ENCODE results near the gene IGFALS.
"Not testable (repeated sequence)": the region's sequence is repeated elsewhere in the genome, so short reads cannot be mapped to it uniquely, and the experiment has no call there.

IGFALS gene

DNA sequence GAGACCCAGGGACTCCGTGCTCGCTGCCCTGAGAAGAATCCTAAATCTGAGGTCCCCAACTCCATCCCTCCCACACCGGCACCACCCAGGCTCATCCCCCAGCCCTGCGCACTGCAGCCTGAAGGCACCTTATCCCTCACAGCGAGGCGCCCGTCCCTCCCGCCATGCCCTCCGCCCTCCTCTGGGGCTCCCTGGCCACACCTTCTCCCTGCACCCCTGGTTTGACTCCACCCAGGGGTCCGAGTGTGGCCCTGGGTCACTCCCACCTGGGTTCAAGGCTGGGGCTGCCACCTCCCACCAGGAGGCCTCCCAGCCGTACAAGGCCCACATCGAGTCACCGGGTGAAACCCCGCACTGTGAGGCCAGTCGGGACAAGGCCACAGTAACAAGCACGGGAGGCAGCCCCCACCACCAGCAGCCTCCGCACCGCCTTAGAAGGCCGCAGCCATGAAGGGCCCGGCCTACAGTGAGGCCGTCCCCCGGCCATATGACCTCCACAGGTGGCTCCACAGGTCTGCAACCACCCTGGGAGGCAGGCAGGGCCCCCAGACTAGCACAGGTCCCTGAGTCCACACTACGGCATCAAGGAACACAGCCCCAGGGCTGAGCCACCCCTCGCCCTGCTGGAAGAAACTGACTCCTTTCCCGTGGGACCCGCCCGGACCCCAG, 24.8 kb upstream of the IGFALS start:
- no peak for DNase-seq

DNA sequence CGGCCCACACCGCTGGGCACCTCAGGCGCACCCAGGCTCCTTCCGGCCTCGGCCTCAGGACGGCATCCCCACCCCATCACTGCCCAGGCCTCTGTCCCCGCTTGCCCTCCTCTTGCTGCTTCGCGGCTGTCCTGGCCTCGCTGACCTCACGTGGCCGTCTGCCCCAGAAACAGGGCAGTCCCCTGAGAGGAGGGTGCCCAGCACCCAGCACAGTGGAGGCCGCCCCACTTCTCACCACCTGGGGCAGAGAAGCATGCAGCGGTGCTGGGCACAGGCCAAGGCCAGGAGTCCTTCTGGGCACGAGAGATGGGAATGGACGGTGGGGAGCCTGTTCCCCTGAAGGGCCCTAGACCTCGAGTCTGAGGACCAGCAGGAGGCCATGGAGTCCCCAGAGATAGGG, 24.2 kb upstream of the IGFALS start:
- no peak for DNase-seq

DNA sequence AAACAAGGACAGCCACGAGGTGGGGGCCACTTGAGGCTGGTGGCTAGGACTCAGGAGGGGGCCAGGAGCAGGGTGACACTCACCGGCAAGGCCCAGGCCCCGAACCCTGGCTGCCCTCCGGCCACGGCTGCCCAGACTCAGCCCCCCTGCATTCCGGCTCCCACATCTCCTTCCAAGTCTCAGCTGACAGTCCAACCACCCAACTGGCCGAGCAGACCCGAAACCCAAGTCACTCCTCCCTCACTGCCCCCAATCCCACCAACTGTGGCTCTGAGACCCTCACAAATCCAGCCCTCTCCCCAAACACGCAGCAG, 23.7 kb upstream of the IGFALS start:
- no peak for DNase-seq

DNA sequence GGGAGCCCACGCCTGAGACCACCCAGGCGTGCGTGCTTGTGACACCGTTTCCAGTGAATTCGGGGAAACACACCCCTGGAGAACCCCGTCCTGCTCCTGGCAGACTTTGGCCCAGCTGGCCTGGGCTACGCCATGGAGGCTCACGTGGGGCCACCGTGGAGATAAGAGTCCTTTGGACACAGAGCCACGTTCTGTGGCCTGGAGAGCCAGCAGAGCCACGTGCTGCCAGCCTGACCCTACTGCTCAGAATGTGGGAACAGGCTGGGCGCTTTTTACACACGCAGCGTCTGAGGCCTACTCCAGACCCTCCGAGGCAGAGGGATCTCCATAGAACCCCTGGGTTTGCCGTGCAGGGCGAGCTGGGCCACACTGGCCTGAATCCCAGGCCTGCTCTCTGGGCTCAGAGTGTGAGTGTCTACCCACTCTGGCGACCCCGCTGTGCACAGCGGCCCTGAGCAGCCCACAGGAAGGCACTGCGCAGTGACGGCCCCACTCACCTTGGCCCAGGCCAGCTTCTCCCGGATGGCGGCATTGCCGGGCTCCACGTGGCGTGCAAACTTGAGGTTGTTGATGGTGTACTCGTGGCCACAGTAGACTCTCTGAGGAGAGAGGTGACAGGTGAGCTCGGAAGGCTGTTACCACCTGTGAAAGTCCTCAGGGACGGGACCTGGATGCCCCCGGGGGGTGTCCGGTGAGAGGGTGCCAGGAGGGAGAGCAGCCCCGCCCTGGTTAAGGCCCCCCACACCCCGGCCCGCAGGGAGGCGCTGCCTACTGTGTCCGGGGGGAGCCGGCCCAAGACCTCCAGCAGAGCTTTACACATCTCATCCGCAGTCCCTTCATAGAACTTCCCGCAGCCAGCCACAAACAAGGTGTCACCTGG, 23.1 kb upstream of the IGFALS start:
- no peak for DNase-seq

DNA sequence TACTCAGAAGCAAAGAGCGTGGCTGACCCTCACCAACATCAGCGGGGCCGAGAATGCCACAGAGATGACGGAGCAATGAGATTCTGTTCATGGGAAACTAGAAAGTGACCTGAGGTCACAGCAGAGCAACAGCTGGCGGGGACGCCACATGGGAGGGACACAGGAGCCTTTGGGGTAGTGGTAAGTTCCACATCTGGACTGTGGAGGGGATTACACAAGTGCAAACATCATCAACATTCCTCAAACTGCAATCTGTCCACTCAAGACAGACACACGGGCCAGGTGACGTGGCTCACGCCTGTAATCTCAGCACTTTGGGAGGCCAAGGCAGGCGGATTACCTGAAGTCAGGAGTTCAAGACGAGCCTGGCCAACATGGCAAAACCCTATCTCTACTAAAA, 22.0 kb upstream of the IGFALS start:
- DNase-seq: no peak

DNA sequence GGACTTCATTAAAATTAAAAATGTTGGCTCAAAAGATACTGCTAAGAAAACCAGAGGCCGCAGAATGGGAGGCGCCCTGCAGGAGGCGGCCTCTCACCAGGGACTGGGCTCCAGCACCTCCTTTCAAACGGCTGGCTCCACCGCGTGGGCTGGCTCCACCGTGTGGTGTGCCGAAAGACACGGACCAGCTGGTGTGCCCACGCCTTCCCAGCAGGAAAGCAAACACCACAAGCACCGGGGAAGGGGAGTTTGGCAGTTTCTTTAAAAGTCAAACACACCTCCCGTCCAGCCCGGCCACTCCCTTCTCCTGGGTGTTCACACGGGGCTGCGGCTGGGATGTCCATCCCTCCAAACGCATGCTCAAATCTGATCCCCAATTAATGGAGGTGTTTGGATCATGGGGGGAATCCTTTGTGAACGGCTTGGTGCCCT, 19.2 kb upstream of the IGFALS start:
- DNase-seq: peak in 6 of 51 donors; percentile 2 to 23 (median 11)

DNA sequence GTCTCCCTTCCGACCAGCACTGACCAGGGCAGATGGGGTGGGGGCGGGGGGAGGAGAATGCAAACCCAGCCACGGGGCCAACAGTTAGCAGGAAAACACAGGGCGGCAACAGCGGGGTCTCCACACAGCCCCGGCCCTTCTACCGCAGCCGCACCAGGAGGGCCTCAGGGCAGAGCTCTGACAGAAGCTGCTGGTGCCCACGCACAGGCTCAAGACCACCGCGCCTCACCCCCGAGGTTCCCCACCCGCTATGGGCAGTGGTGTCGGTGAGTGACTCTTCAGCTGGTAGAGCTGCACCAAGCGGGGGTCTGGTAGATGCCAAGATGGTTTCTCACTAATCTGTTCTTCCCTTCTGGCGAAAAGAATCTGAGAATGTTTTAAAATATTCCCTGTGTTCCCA, 17.0 kb upstream of the IGFALS start:
- DNase-seq: no peak

DNA sequence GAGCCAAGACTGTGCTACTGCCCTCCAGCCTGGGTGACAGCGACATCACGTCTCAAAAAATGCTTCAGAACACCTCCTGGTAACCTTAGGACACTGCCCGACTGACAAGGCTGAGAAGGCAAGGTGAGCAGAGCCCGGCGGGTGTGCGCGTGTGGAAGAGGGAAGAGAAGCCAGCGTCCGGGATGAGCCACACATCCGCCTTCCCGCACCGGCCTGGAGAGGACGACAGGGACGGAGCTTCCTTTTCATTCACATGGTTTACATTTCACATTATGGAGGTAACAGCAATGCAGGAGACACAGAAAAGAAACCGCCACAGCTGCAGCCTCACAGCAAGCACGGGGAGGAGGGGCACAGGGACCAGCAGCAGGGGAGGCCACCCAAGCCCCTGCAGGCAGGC, 16.6 kb upstream of the IGFALS start:
- no peak for DNase-seq

DNA sequence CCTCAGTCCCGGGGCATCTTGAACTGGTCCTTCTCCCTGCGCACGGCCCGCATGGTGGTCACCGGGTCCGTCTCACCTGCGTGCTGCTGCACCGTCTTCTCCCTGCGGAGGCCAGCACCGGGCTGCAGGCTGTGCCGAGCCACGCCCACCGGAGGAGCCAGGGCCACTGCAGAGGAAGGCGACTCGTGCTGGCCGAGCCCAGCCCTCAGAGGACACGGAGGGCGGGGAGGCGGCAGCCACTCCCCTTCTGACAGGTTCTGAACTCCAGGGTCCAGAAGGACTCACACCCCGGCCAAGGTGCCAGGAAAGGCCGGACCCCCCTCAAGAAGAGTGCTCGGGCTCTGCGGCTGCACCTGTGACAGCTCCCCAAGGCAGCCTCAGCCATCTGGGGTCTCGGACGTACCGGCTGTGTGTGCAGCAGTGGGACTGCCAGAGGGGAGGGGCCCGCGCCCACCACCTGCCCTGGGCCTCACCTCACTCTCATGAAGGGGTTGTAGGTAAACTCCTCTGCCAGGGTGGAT, 15.8 kb upstream of the IGFALS start:
- DNase-seq: no peak

DNA sequence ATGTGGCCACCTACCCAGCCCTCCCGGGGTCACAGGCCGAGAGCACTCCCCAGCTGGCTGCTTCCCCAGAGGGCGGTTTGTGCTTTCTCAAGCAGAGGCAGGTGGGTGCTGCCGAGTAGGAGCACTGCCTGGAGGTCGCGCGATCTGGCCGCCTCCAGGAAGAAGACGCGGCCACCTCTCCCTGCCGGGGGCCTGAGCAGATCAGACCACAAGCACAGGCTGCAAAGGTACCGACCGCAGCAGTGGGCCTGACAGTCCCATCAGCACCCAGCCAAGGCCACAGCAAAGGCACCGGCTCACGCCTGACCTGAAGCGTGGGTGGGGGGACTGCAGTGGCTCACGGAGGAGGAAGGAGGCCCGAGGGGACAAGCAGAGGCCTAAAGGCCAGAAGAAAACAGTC, 15.2 kb upstream of the IGFALS start:
- no peak for DNase-seq

DNA sequence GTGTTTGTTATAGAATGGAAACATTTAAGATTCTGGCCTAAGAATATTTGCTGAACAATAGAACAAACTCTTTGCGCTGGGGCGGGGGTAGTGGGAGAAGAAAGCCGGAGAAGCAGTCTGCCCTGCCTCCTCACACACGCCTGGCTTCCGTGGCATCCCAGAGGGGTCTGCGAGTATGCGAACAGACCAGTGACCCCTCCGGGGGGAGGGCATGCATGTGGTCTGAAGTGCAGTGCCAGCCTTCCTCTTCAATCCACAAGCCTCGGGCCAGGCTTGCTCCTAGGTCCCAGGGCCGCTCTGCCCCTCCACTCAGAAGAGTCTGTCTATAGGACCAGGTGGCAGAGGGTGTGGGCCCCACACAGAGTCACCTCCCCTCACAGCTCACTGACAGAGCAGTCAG, 14.1 kb upstream of the IGFALS start:
- DNase-seq: no peak

DNA sequence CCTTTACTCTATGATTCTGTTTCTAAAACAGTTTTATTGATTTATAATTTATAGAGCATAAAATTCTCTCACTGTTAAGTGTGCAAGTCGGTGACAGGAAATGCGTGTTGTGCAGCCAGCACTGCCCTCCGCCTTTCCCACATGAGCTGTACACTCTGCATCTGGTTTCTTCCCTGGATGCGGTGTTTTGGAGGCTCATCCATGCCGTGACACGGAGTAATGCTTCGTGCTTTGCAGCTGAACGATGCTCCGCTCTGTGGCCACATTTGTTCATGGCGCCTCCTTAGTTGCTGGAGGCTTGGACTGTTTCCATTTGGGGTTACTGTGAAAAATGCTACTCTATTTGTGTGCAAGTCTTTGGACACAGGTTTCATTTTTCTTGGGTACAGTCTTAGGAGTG, 7.2 kb upstream of the IGFALS start:
- no peak for DNase-seq

DNA sequence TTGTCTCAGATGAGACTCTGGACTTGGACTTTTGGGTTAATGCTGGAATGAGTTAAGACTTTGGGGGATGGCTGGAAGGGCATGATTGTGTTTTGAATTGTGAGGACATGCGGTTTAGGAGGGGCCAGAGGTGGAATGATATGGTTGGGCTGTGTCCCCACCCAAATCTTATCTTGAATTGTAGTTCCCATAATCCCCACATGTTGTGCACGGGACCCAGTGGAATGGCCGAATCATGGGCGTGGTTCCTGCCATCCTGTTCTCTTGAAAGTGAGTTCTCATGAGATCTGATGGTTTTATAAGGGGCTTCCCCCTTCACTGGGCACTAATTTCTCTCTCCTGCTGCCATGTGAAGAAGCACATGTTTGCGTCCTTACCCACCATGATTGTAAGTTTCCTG, 5.8 kb upstream of the IGFALS start:
- DNase-seq: not testable (repeated sequence)

DNA sequence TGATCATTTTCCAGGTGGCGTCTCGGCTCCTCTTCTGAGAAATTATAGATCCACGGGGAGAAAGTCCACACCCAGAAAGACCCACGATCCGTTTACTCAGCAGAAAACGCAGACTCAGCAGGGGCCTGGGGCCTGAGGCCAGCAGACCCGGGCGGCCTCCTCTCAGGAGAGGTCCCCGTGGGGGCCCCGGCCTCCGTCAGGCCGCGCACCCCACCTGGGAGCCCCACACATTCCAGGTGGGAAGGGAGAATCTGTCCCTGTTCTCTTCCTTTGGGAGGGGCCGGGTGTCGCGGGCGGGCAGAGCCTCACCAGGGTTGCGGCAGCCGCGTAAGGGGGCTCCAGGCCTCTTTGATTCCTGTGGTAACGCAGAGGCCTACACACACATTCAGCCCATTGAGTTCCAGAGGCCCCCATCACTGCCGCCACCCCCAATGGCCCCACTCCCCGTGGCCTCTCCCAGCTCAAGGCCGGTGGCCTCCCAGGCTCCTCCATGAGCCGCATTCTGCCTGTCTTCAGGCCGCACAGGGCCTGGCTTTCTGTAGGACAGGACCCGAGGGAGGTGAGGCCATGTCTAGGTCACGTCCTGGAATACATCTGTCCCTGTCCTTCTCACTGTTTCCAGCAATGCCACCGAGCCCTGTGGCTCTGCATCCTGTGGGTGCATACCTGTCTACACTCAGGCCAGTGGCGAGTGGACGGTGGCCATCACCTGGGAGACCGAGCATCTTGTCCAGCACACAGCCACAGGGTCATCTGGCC, 1.6 kb upstream of the IGFALS start:
- no peak for DNase-seq

DNA sequence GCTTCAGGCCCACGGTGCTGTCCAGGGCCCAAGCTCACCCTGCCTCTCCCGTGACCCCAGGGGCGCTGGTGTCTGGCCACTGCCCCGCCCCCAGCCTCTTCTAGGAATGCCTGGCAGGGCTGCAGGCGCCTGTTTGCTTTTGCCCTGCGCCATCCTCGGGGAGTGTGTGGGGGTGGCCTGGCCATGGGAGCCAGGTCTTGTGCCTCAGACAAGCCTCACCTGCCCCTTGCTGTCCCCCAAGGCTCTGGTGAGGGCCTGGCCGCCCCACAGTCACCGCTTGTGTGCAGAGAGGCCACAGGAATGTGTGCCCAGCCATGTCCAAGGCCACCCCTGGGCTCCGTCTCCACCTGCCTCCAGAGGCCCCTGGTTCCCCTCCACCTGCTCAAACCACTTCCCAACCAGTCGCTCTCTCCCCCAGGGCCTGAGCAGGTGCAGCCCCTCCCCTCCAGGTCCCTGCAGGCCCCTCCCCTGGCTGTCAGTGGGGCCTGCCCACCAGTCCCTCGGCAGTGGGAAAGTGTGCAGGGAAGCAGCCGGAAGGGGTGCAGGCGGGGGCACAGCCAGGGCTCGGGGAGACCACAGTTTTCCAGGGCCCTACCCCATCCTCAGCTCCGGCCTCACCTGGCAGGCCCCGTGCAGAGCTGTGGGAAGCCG, 841 bp upstream of the IGFALS start:
- no peak for DNase-seq

DNA sequence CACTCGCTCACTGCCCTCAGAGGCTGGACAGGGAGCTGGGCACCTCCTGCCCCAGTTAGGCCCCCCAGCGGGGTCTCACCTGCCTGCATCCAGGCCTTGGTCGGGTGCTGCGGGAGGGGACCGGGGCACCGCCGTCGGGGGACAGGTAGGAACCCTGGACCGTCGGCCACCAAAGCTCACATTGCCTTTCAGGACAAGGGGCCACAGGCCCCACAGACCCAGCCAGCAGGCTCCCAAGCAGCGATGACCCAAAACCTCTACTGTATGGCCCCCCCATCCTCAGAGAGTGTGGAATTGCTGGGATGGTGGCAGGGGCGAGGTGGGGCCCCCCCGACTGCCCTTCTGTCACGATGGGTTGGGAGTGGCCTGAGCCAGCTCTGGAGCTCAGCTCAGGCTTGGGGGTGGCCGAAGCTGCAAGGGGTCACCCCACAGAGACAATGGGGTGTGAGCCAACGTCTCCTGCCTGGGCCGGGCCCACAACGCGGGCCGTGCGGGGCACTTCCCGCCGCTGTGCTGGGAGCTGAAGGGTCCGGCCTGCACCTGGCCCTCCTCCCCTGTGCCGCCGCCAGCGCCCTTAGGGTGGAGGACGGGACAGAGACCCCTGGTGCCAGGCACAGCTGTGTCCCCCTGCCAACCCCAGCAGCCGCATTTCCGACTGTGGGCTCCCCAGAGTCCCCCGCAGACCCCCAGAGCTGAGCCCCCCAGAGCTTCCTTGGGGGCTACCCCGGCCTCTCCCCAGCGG, 498 bp downstream of the IGFALS start:
- DNase-seq: no peak

DNA sequence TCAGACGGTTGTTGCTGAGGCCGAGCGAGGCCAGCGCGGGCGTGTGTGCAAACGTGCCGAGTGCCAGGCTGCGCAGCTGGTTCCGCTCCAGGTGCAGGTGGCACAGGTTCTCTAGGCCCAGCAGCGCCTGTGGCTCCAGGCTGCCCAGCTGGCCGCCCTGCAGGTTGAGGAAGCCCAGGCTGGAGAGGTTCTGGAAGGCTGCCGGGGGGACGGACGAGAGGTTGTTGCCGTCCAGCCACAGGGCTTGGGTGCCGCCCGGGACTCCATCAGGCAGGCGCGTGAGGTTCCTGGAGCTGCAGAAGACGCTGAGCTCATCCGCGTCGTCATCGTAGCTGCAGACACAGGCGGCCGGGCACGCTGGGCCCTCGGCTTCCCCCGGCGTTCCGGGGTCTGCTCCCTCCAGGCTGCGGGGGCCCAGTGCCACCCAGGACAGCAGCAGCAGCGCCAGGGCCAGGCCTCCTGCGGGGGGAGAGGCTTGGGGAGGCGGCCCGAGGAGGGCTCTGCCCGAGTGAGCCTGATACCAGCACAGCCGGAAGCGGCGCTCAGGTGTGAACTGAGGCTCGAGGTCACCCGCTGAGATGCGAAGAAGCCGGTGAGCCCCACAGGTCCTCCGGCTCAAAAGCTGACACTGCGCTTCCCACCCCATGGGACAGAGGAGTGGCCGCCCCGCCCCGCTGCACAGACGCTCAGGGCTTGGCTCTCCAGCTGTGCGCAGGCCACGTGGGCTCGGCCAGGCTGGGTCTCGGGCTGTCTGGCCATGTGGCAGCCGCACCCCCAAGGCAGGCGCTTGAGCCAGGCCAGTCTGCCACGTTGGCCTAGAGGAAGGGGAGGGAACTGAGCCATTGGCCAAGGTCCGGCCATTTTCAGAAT, 1.3 kb downstream of the IGFALS start:
- no peak for DNase-seq

DNA sequence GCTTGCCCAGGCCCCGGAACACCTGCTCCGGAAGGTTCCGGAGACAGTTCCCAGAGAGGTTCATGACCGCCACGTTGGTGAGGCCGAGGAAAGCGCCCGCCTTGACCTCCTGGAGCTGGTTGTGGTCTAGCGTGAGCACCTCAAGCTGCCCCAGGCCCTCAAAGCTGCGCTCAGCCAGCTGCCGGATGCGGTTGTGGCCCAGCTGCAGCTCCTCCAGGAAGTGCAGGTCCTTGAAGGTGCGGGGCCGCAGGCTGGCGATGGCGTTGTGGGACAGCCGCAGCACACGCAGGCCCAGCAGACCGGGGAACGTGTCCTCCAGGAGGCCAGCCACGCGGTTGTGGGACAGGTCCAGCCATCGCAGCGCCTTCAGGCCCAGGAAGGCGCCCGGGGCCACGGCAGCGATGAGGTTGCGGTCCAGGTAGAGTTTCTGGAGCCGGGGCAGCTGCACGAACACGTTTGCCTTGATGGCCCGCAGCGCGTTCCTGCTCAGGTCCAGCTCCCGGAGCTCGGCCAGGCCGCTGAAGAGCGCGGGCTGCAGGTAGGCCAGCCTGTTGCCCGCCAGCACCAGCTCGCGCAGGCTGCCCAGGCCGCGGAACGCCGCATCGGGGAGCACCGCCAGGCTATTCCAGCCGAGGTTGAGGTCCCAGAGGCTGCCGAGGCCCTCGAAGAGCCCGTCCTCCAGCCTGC, 2.1 kb downstream of the IGFALS start:
- no peak for DNase-seq

DNA sequence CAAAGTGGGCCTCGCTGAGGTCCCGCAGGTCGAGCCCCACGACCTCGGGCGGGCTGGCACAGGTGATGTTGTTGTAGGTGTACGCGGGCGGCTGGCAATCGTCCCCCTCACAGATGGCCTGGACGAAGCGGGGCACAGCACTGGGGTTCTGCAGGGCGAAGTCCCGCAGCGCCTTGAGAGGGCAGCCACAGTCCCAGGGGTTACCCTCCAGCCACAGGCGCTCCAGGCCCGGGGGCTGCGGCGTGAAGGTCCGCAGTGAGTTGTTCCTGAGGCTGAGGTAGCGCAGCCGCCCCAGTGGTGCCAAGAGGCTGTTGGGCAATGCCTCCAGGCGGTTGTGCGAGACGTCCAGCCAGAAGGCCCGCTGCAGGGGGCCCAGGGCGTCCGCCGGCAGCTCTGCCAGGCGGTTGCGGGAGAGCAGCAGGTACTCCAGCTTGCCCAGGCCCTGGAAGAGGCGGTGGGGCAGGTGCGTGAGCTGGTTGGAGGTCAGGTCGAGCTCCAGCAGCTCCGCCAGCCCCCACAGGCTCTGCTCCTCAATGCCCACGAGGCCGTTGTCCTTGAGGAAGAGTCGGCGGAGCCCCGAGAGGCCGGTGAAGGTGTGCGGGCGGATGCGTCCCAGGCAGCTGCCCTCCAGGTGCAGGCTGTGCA, 2.8 kb downstream of the IGFALS start:
- DNase-seq: no peak
